Naive thymus-derived CD4-positive, alpha-beta T cell (primary cell): ENCODE measurements around the gene ST8SIA1. TPM values are rescaled to one million over a fixed set of nuclear protein-coding genes. Genes with fewer than 3 reads are reported as not detected.
"Not testable (repeated sequence)": the region's sequence is repeated elsewhere in the genome, so short reads cannot be mapped to it uniquely, and the experiment has no call there.

Experiments used
- ATAC-seq: fragments of 150-1000 bp; cut with Tn5 transposase; 2 replicates; pipeline ENCODE4 v1.10.0; 2021; ENCODE audit warnings: mild to moderate bottlenecking, moderate library complexity
- CTCF ChIA-PET: fragments of 350-600 bp; sonication (Branson Sonifier 250); formaldehyde crosslinking; loops from one replicate; lab custom pipeline; 2021; ENCODE audit warnings: antibody characterized with exemption; lab: Charles Lee
- POLR2A ChIA-PET: fragments of 350-600 bp; sonication (Branson Sonifier 250); formaldehyde crosslinking; loops from one replicate; lab custom pipeline; 2021; ENCODE audit warnings: antibody characterized with exemption, inconsistent platforms; lab: Charles Lee
- DNase-seq, 9 donors: peaks; one replicate each; pipeline versions ENCODE4 v3.0.0 to v3.0.0-alpha.2; 2020 to 2022; ENCODE audit warnings: mixed read lengths in 1 of 9
- H3K27ac ChIP-seq: one replicate; pipeline ENCODE4 v1.7.0; 2013; ENCODE audit warnings: mild to moderate bottlenecking, low read depth, low read length, moderate library complexity
- H3K27me3 ChIP-seq, 2 donors: one replicate each; pipeline ENCODE4 v1.7.0; 2013; ENCODE audit warnings: low read length in 2 of 2, mild to moderate bottlenecking in 2 of 2, moderate library complexity in 2 of 2; ENCODE audit not compliant: control insufficient read depth in 2 of 2, insufficient read depth in 2 of 2
- H3K36me3 ChIP-seq, 3 experiments: 1 replicate in 2 of 3; 2 replicates in 1 of 3; pipeline ENCODE4 v1.7.0; 2013; ENCODE audit warnings: low read length in 3 of 3, mild to moderate bottlenecking in 3 of 3, moderate library complexity in 1 of 3; ENCODE audit not compliant: insufficient read depth in 3 of 3, control insufficient read depth in 2 of 3
- H3K4me1 ChIP-seq, 2 donors: one replicate each; pipeline ENCODE4 v1.7.0; 2013; ENCODE audit warnings: low read length in 2 of 2, mild to moderate bottlenecking in 2 of 2, moderate library complexity in 1 of 2; ENCODE audit not compliant: control insufficient read depth in 2 of 2, insufficient read depth in 2 of 2
- H3K4me3 ChIP-seq: 2 replicates; pipeline ENCODE4 v1.7.0; 2013; ENCODE audit warnings: mild to moderate bottlenecking, low read length
- H3K9me3 ChIP-seq, 3 experiments: 1 replicate in 2 of 3; 2 replicates in 1 of 3; pipeline ENCODE4 v1.7.0; 2013; ENCODE audit warnings: low read length in 3 of 3; ENCODE audit not compliant: control insufficient read depth in 2 of 3
- H3K27ac Mint-ChIP-seq, 9 donors: one replicate each; pipeline ENCODE4 v1.8.0; 2020 to 2022; ENCODE audit warnings: mixed read lengths in 9 of 9, mild to moderate bottlenecking in 8 of 9, moderate library complexity in 5 of 9, inconsistent platforms in 2 of 9
- H3K27me3 Mint-ChIP-seq, 5 donors: one replicate each; pipeline ENCODE4 v1.8.0; 2021 to 2022; ENCODE audit warnings: mixed read lengths in 5 of 5, mild to moderate bottlenecking in 1 of 5
- H3K36me3 Mint-ChIP-seq, 5 donors: one replicate each; pipeline ENCODE4 v1.8.0; 2020 to 2022; ENCODE audit warnings: mixed read lengths in 5 of 5, mild to moderate bottlenecking in 3 of 5, inconsistent platforms in 1 of 5
- H3K4me1 Mint-ChIP-seq, 7 donors: one replicate each; pipeline ENCODE4 v1.8.0; 2020 to 2022; ENCODE audit warnings: mixed read lengths in 7 of 7, mild to moderate bottlenecking in 3 of 7, inconsistent platforms in 1 of 7
- H3K4me3 Mint-ChIP-seq, 10 donors: one replicate each; pipeline ENCODE4 v1.8.0; 2020 to 2022; ENCODE audit warnings: mild to moderate bottlenecking in 10 of 10, mixed read lengths in 10 of 10, moderate library complexity in 6 of 10, inconsistent platforms in 2 of 10
- H3K9me3 Mint-ChIP-seq, 11 donors: one replicate each; pipeline ENCODE4 v1.8.0; 2020 to 2022; ENCODE audit warnings: mixed read lengths in 11 of 11, mild to moderate bottlenecking in 4 of 11, inconsistent platforms in 1 of 11, moderate library complexity in 1 of 11
- intact Hi-C, 2 donors: fragments of 100-400 bp; cut with micrococcal nuclease; formaldehyde crosslinking; loops; one replicate each; pipeline ENCODE4 v1.15.1; 2023
- polyA plus RNA-seq, 2 donors: library from polyadenylated mRNA; unstranded; fragments of 300-500 nt; fragmentation: Illumina TruSeq; gene quantifications; one replicate each; pipeline ENCODE4 v1.2.3, GENCODE V29; 2021
- total RNA-seq, 6 experiments: library from RNA in 5 of 6; stranded (reverse) in 5 of 6; gene quantifications; 1 replicate in 5 of 6; 2 replicates in 1 of 6; pipeline ENCODE4 v1.2.3 and lab custom pipeline; 2021 to 2026

Gene ST8SIA1
- total RNA-seq (1 to 10 TPM in 4 of 5 experiments, under 1 TPM in 1; 0.53 to 6.0 (median 4.0) TPM), polyA plus RNA-seq (under 1 TPM in 1 of 2 donors, not detected in 1; 0.51 TPM), total RNA-seq (lab: John Stamatoyannopoulos, UW) (not detected)

GRCh38 chr12:22334410-22335100, at the start of gene ST8SIA1:
Gene ST8SIA1, minus strand, starts transcription at chr12:22334707. Its CDS starts 475 bp downstream, at chr12:22334232.
- Mint-ChIP-seq H3K4me3 (peak within 1 kb of the TSS; percentile 90 to 98 (median 93)), H3K27me3 (peaks cover 0 to 62% (median 24%) of the 10 kb centered on the region in 5 donors), H3K27ac (peak within 1 kb of the TSS in 6 of 9 donors; percentile 28 to 87 (median 83)), H3K4me1 (peaks cover 16 to 28% (median 18%) of the 10 kb centered on the region in 7 donors), H3K36me3 (no peaks in the 10 kb centered on the region), H3K9me3 (peaks cover 0 to 1% (median 0%) of the 10 kb centered on the region in 11 donors)
- Histone ChIP-seq H3K9me3 (no peaks in the 10 kb centered on the region), H3K27ac (no peak within 1 kb of the TSS), H3K4me1 (peaks cover 0 to 22% of the 10 kb centered on the region in 2 donors), H3K4me3 (peak within 1 kb of the TSS; percentile 85), H3K27me3 (peaks cover 0 to 5% of the 10 kb centered on the region in 2 donors), H3K36me3 (no peaks in the 10 kb centered on the region)
- peak; percentile 57 for ATAC-seq
- DNase-seq, result peak in 7 of 9 donors; percentile 13 to 36 (median 30)
- ChIA-PET POLR2A (interaction anchor here (0.6 to 1.2 kb wide), 3 partner anchors 62 to 278 kb away, joined by 3 to 7 read pairs (median 4); no protein-coding TSS in a partner anchor), CTCF (interaction anchor here (1.3 kb wide), 2 partner anchors 10 to 124 kb away, joined by 3 to 14 read pairs; no protein-coding TSS in a partner anchor)
- intact Hi-C loops, result loop anchor here (1.0 to 10.0 kb wide), 14 partner anchors 11 to 880 kb away; partner anchors contain the start of genes C2CD5 (in 2 of the 2), CMAS (in 1 of the 2), GOLT1B (in 1 of the 2) and RECQL (in 1 of the 2)

- ATAC-seq, result no peak
Observed at GRCh38 chr12:22380031-22380430, 45.5 kb upstream of the ST8SIA1 start.

GRCh38 chr12:22377731-22378496, 43.4 kb upstream of the ST8SIA1 start:
- Mint-ChIP-seq H3K27me3 (no peaks in the 10 kb centered on the region), H3K36me3 (peaks cover 0 to 6% (median 0%) of the 10 kb centered on the region in 5 donors), H3K9me3 (peaks cover 0 to 6% (median 1%) of the 10 kb centered on the region in 11 donors), H3K4me1 (peaks cover 0 to 18% (median 13%) of the 10 kb centered on the region in 7 donors), H3K4me3 (no peak overlapping the region), H3K27ac (no peak overlapping the region)
- CTCF ChIA-PET, result interaction anchor here (1.0 kb wide), 1 partner anchor 300 kb away, joined by 3 read pairs; no protein-coding TSS in a partner anchor
- POLR2A ChIA-PET, result no interaction called here
- no peaks in the 10 kb centered on the region for H3K4me1 ChIP-seq
- H3K27me3 ChIP-seq, result no peaks in the 10 kb centered on the region
- no peak overlapping the region for H3K4me3 ChIP-seq
- H3K27ac ChIP-seq, result no peak overlapping the region
- DNase-seq, result no peak
- intact Hi-C loops, result no loop called here
- no peak for ATAC-seq
- no peaks in the 10 kb centered on the region for H3K9me3 ChIP-seq
- H3K36me3 ChIP-seq, result no peaks in the 10 kb centered on the region

More at GRCh38 chr12:22380031-22380430, 45.5 kb upstream of the ST8SIA1 start:
- POLR2A ChIA-PET, result no interaction called here
- H3K9me3 Mint-ChIP-seq, result peaks cover 0 to 13% (median 2%) of the 10 kb centered on the region in 11 donors
- no peaks in the 10 kb centered on the region for H3K27me3 ChIP-seq
- intact Hi-C loops, result no loop called here
- H3K36me3 ChIP-seq, result no peaks in the 10 kb centered on the region
- peak overlapping the region in 1 of 9 donors; percentile 50 for H3K27ac Mint-ChIP-seq
- DNase-seq, result no peak
- no peak overlapping the region for H3K27ac ChIP-seq
- H3K4me3 ChIP-seq, result no peak overlapping the region
- peaks cover 0 to 1% (median 0%) of the 10 kb centered on the region in 7 donors for H3K4me1 Mint-ChIP-seq
- H3K36me3 Mint-ChIP-seq, result peaks cover 0 to 6% (median 0%) of the 10 kb centered on the region in 5 donors
- H3K4me3 Mint-ChIP-seq, result no peak overlapping the region
- CTCF ChIA-PET, result no interaction called here
- H3K27me3 Mint-ChIP-seq, result no peaks in the 10 kb centered on the region
- H3K4me1 ChIP-seq, result no peaks in the 10 kb centered on the region
- no peaks in the 10 kb centered on the region for H3K9me3 ChIP-seq

- H3K4me3 ChIP-seq, H3K36me3 Mint-ChIP-seq, DNase-seq, CTCF ChIA-PET, H3K27ac ChIP-seq, intact Hi-C loops, H3K4me1 ChIP-seq, H3K9me3 ChIP-seq, H3K4me3 Mint-ChIP-seq, H3K27me3 Mint-ChIP-seq, H3K27me3 ChIP-seq, H3K36me3 ChIP-seq, H3K27ac Mint-ChIP-seq, POLR2A ChIA-PET, ATAC-seq, H3K9me3 Mint-ChIP-seq: not testable (repeated sequence)
- H3K4me1 Mint-ChIP-seq, result peaks cover 0 to 18% (median 13%) of the 10 kb centered on the region in 7 donors
Observed at GRCh38 chr12:22376596-22377150, 42.2 kb upstream of the ST8SIA1 start.

- H3K4me3 ChIP-seq, result no peak overlapping the region
- H3K4me1 ChIP-seq, result no peaks in the 10 kb centered on the region
- ChIA-PET POLR2A (no interaction called here), CTCF (no interaction called here)
- ATAC-seq, result no peak
- no peaks in the 10 kb centered on the region for H3K9me3 ChIP-seq
- H3K4me1 Mint-ChIP-seq, result peaks cover 0 to 18% (median 13%) of the 10 kb centered on the region in 7 donors
- no peaks in the 10 kb centered on the region for H3K27me3 Mint-ChIP-seq
- no peaks in the 10 kb centered on the region for H3K27me3 ChIP-seq
- no peak for DNase-seq
- intact Hi-C loops, result no loop called here
- no peaks in the 10 kb centered on the region for H3K36me3 ChIP-seq
- H3K27ac Mint-ChIP-seq, result peak overlapping the region in 2 of 9 donors; percentile 22 to 41
- H3K9me3 Mint-ChIP-seq, result peaks cover 0 to 3% (median 0%) of the 10 kb centered on the region in 11 donors
- no peaks in the 10 kb centered on the region for H3K36me3 Mint-ChIP-seq
- no peak overlapping the region for H3K27ac ChIP-seq
- peak overlapping the region in 2 of 10 donors; percentile 25 to 39 for H3K4me3 Mint-ChIP-seq
Observed at GRCh38 chr12:22374508-22374907, 40.0 kb upstream of the ST8SIA1 start.

- Mint-ChIP-seq H3K27ac (no peak overlapping the region), H3K4me1 (peaks cover 0 to 18% (median 13%) of the 10 kb centered on the region in 7 donors), H3K9me3 (peaks cover 4 to 18% (median 10%) of the 10 kb centered on the region in 11 donors), H3K36me3 (peaks cover 0 to 5% (median under 1%) of the 10 kb centered on the region in 5 donors), H3K4me3 (no peak overlapping the region), H3K27me3 (no peaks in the 10 kb centered on the region)
- no peaks in the 10 kb centered on the region for H3K27me3 ChIP-seq
- CTCF ChIA-PET, result interaction anchor here (0.8 kb wide), 1 partner anchor 16 kb away, joined by 3 read pairs; no protein-coding TSS in a partner anchor
- POLR2A ChIA-PET, result no interaction called here
- H3K4me1 ChIP-seq, result no peaks in the 10 kb centered on the region
- no peaks in the 10 kb centered on the region for H3K36me3 ChIP-seq
- ATAC-seq, result no peak
- DNase-seq, result no peak
- intact Hi-C loops, result no loop called here
- no peaks in the 10 kb centered on the region for H3K9me3 ChIP-seq
- H3K4me3 ChIP-seq, result no peak overlapping the region
- H3K27ac ChIP-seq, result no peak overlapping the region
Observed at GRCh38 chr12:22372277-22372837, 37.9 kb upstream of the ST8SIA1 start.
